PC-3 (cell line): ENCODE data around the gene LRRC10B.

Experiments
- CTCF ChIP-seq: fragments of 300-600 bp; sonication (generic); conservative IDR thresholded peaks from 2 replicates; pipeline ENCODE4 v1.5.1; 2017; ENCODE audit warnings: antibody characterized with exemption, low read depth, mild to moderate bottlenecking, low read length
- EZH2 ChIP-seq: fragments of 300-600 bp; sonication (generic); IDR thresholded peaks from one replicate; pipeline ENCODE4 v1.6.1; 2017; ENCODE audit warnings: antibody characterized with exemption, mild to moderate bottlenecking, low read length; ENCODE audit not compliant: unreplicated experiment

GRCh38 chr11:61510974-61511373 is 2.4 kb downstream of the LRRC10B start:
- no peak for TF ChIP-seq CTCF
- TF ChIP-seq EZH2, result no peak
